Activated B cell treated with CpG ODN at 0.5 μM for 24 hours (primary cell): ENCODE data around the gene TNFRSF1A. TPM values are rescaled to one million over a fixed set of nuclear protein-coding genes. Genes with fewer than 3 reads are reported as not detected.

Source experiments
- ATAC-seq: fragments of 200-7000 bp; cut with Tn5 transposase; one replicate; pipeline ENCODE4 v1.10.0; 2021; ENCODE audit warnings: low read depth, mild to moderate bottlenecking, moderate library complexity
- CTCF ChIA-PET: fragments of 350-600 bp; sonication (Branson Sonifier 250); formaldehyde crosslinking; loops from one replicate; lab custom pipeline; 2021; ENCODE audit warnings: antibody characterized with exemption; lab: Charles Lee
- POLR2A ChIA-PET: fragments of 350-600 bp; sonication (Branson Sonifier 250); formaldehyde crosslinking; loops from one replicate; lab custom pipeline; 2021; ENCODE audit warnings: antibody characterized with exemption; lab: Charles Lee
- DNase-seq: peaks from one replicate; pipeline ENCODE4 v3.0.0; 2022
- H3K27ac Mint-ChIP-seq: one replicate; pipeline ENCODE4 v1.8.0; 2020; ENCODE audit warnings: mixed read lengths
- H3K27me3 Mint-ChIP-seq: one replicate; pipeline ENCODE4 v1.8.0; 2021; ENCODE audit warnings: mixed read lengths
- H3K36me3 Mint-ChIP-seq: one replicate; pipeline ENCODE4 v1.8.0; 2021; ENCODE audit warnings: low read depth, mixed read lengths
- H3K4me1 Mint-ChIP-seq: one replicate; pipeline ENCODE4 v1.8.0; 2021; ENCODE audit warnings: mixed read lengths
- H3K4me3 Mint-ChIP-seq: one replicate; pipeline ENCODE4 v1.8.0; 2020; ENCODE audit warnings: mild to moderate bottlenecking, mixed read lengths
- H3K9me3 Mint-ChIP-seq: one replicate; pipeline ENCODE4 v1.8.0; 2020; ENCODE audit warnings: mixed read lengths
- CTCF ChIP-seq: fragments of 200-600 bp; IDR thresholded peaks from one replicate; pipeline ENCODE4 v1.8.0; 2022; ENCODE audit warnings: antibody characterized with exemption, mild to moderate bottlenecking
- intact Hi-C: fragments of 100-400 bp; cut with micrococcal nuclease; formaldehyde crosslinking; loops from one replicate; pipeline ENCODE4 v1.15.1; 2024
- total RNA-seq: library from RNA; stranded (reverse); gene quantifications from 2 replicates; pipeline ENCODE4 v1.2.3, GENCODE V29; 2022

Gene TNFRSF1A
- total RNA-seq, 1 donor from 2014 or later: not detected

DNA sequence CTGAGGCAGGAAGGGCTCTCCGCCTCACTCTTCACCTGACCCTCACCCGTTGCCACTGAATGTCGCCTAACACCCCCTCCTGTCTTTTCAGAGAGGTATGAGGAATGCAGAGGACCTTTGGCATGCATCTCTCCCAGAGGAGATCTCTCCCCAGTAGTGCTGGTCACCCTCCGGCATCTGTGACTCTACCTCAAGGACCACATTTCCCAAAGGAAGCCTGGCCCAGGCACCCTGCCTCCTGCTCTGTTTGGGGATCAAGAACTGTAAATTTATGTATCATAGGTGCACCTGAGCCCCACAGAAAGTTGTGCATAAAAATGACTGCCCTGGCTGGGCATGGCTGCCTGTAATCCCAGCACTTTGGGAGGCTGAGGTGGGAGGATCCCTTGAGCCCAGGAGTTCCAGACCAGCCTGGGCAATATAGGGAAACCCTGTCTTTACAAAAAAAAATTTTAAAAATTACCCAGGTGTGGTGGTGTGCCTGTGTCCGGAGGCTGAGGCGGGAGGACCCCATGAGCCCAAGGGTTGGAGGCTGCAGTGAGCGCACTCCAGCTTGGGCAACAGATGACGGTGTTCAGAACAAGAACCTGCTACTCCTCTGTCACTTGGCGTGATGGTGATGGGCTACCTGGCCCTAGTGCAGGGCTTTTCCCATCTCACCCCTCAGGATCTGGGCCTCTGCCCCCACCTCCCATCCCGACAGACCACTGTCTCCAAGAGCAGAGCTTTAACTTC is 13.7 kb downstream of the TNFRSF1A start:
- intact Hi-C loops: no loop called here
- no peak overlapping the region for H3K27ac Mint-ChIP-seq
- no peak for TF ChIP-seq CTCF
- H3K9me3 Mint-ChIP-seq: no peaks in the 10 kb centered on the region
- ATAC-seq: no peak
- peaks cover 25% of the 10 kb centered on the region for H3K4me1 Mint-ChIP-seq
- no peak for DNase-seq
- H3K27me3 Mint-ChIP-seq: peaks cover 56% of the 10 kb centered on the region
- H3K36me3 Mint-ChIP-seq: no peaks in the 10 kb centered on the region
- H3K4me3 Mint-ChIP-seq: no peak overlapping the region
- CTCF ChIA-PET: no interaction called here
- POLR2A ChIA-PET: no interaction called here

DNA sequence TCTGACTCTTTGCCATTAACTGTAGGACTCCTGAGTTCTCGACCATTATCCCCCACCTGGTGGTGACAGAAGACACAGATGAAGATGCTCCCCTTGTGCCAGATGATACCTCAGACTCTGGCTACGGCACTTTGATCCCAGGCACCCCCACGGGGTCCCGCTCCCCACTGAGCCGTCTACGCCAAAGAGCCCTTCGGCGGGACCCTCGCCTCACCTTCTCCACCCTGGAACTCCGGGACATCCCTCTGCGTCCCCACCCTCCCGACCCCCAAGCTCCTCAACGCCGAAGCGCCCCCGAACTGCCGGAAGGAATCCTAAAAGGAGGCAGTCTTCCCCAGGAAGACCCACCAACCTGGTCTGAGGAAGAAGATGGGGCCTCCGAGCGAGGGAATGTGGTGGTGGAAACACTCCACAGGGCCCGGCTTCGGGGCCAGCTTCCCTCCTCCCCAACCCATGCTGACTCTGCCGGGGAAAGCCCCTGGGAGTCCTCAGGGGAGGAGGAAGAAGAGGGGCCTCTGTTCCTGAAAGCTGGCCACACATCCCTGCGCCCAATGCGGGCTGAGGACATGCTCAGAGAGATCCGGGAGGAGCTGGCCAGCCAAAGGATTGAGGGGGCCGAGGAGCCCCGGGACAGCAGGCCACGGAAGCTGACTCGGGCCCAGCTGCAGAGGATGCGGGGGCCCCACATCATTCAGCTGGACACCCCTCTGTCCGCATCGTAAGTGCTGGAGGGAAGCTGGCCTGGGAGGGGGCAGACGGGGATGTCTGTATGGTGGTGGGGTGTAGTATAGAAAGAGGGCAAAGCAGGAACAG is 14.4 kb downstream of the TNFRSF1A start:
- CTCF ChIA-PET: interaction anchor here (1.4 kb wide), 1 partner anchor 20 kb away, joined by 3 read pairs; no protein-coding TSS in a partner anchor
- H3K27me3 Mint-ChIP-seq: peaks cover 53% of the 10 kb centered on the region
- H3K36me3 Mint-ChIP-seq: no peaks in the 10 kb centered on the region
- ATAC-seq (no peak), DNase-seq (no peak)
- H3K4me3 Mint-ChIP-seq: no peak overlapping the region
- H3K27ac Mint-ChIP-seq: no peak overlapping the region
- no peak for TF ChIP-seq CTCF
- no peaks in the 10 kb centered on the region for H3K9me3 Mint-ChIP-seq
- POLR2A ChIA-PET: no interaction called here
- intact Hi-C loops: no loop called here
- peaks cover 30% of the 10 kb centered on the region for H3K4me1 Mint-ChIP-seq

GRCh38 chr12:6326316-6327228 is 15.3 kb downstream of the TNFRSF1A start:
- peaks cover 34% of the 10 kb centered on the region for H3K4me1 Mint-ChIP-seq
- ChIA-PET CTCF (interaction anchor here (0.9 to 1.4 kb wide), 2 partner anchors 19 to 139 kb away, joined by 3 read pairs; no protein-coding TSS in a partner anchor), POLR2A (no interaction called here)
- intact Hi-C loops: no loop called here
- no peaks in the 10 kb centered on the region for H3K9me3 Mint-ChIP-seq
- ATAC-seq (no peak), DNase-seq (no peak)
- no peak for TF ChIP-seq CTCF
- no peaks in the 10 kb centered on the region for H3K36me3 Mint-ChIP-seq
- H3K27me3 Mint-ChIP-seq: peaks cover 59% of the 10 kb centered on the region
- H3K27ac Mint-ChIP-seq: no peak overlapping the region
- no peak overlapping the region for H3K4me3 Mint-ChIP-seq

- H3K27me3 Mint-ChIP-seq: peaks cover 63% of the 10 kb centered on the region
Observed at GRCh38 chr12:6324936-6325750, 16.7 kb downstream of the TNFRSF1A start.

More at GRCh38 chr12:6324936-6325750, 16.7 kb downstream of the TNFRSF1A start:
- ChIA-PET CTCF (no interaction called here), POLR2A (interaction anchor here (0.5 kb wide), 1 partner anchor 56 kb away, joined by 4 read pairs; no protein-coding TSS in a partner anchor)
- Mint-ChIP-seq H3K36me3 (no peaks in the 10 kb centered on the region), H3K4me1 (peaks cover 24% of the 10 kb centered on the region), H3K27ac (no peak overlapping the region), H3K9me3 (no peaks in the 10 kb centered on the region), H3K4me3 (no peak overlapping the region)
- intact Hi-C loops: loop anchor here (5.0 kb wide), 1 partner anchor 212 kb away; no protein-coding TSS in a partner anchor
- ATAC-seq (no peak), DNase-seq (no peak)
- no peak for TF ChIP-seq CTCF
